Nephron progenitor cell (in vitro differentiated cells): ENCODE data around the gene APBA1.
A peak's percentile ranks its signal among the peaks of the same experiment; 100 is the strongest.

Experiments
- DNase-seq: peaks from one replicate; pipeline ENCODE4 v3.0.0; 2021
- H3K27ac Mint-ChIP-seq: 2 replicates; pipeline ENCODE4 v1.8.0; 2021; ENCODE audit warnings: mild to moderate bottlenecking, moderate library complexity, mixed read lengths
- H3K27me3 Mint-ChIP-seq: 2 replicates; pipeline ENCODE4 v1.8.0; 2021; ENCODE audit warnings: mild to moderate bottlenecking, low read depth, mixed read lengths; ENCODE audit not compliant: poor library complexity
- H3K36me3 Mint-ChIP-seq: 2 replicates; pipeline ENCODE4 v1.8.0; 2021; ENCODE audit warnings: low read depth, mixed read lengths
- H3K4me1 Mint-ChIP-seq: 2 replicates; pipeline ENCODE4 v1.8.0; 2021; ENCODE audit warnings: mixed read lengths
- H3K4me3 Mint-ChIP-seq: 2 replicates; pipeline ENCODE4 v1.8.0; 2021; ENCODE audit warnings: mild to moderate bottlenecking, moderate library complexity, mixed read lengths
- H3K9me3 Mint-ChIP-seq: 2 replicates; pipeline ENCODE4 v1.8.0; 2021; ENCODE audit warnings: mild to moderate bottlenecking, moderate library complexity, mixed read lengths
- CTCF ChIP-seq: fragments of 200-600 bp; sonication (generic); IDR thresholded peaks from 2 replicates; pipeline ENCODE4 v1.5.0; 2021; ENCODE audit warnings: antibody characterized with exemption

Gene APBA1

GRCh38 chr9:69519470-69520240 is 152.5 kb downstream of the APBA1 start:
- peaks cover 7% of the 10 kb centered on the region for H3K36me3 Mint-ChIP-seq
- TF ChIP-seq CTCF = no peak
- no peak overlapping the region for H3K27ac Mint-ChIP-seq
- peaks cover 25% of the 10 kb centered on the region for H3K9me3 Mint-ChIP-seq
- peaks cover 8% of the 10 kb centered on the region for H3K27me3 Mint-ChIP-seq
- no peak overlapping the region for H3K4me3 Mint-ChIP-seq
- peaks cover 16% of the 10 kb centered on the region for H3K4me1 Mint-ChIP-seq
- DNase-seq = no peak

- Mint-ChIP-seq H3K4me1 (peaks cover 26% of the 10 kb centered on the region), H3K27me3 (peaks cover 8% of the 10 kb centered on the region), H3K27ac (peak overlapping the region; percentile 8), H3K36me3 (peaks cover 7% of the 10 kb centered on the region), H3K9me3 (peaks cover 14% of the 10 kb centered on the region), H3K4me3 (no peak overlapping the region)
- TF ChIP-seq CTCF = no peak
- DNase-seq = no peak
These were observed 155.5 kb downstream of the APBA1 start for GRCh38 chr9:69516353-69517322.

GRCh38 chr9:69515810-69516209 is 156.4 kb downstream of the APBA1 start:
- Mint-ChIP-seq H3K27ac (no peak overlapping the region), H3K9me3 (peaks cover 14% of the 10 kb centered on the region), H3K27me3 (peaks cover 5% of the 10 kb centered on the region), H3K4me1 (peaks cover 26% of the 10 kb centered on the region), H3K36me3 (peaks cover 7% of the 10 kb centered on the region), H3K4me3 (no peak overlapping the region)
- DNase-seq = no peak
- TF ChIP-seq CTCF = no peak

GRCh38 chr9:69513141-69513820 is 158.9 kb downstream of the APBA1 start:
- Mint-ChIP-seq H3K4me1 (peaks cover 26% of the 10 kb centered on the region), H3K9me3 (peaks cover 14% of the 10 kb centered on the region), H3K27me3 (peaks cover 5% of the 10 kb centered on the region), H3K27ac (no peak overlapping the region), H3K36me3 (peaks cover 7% of the 10 kb centered on the region), H3K4me3 (no peak overlapping the region)
- DNase-seq = no peak
- no peak for TF ChIP-seq CTCF

- no peak for TF ChIP-seq CTCF
- peaks cover 9% of the 10 kb centered on the region for H3K36me3 Mint-ChIP-seq
- peaks cover 38% of the 10 kb centered on the region for H3K4me1 Mint-ChIP-seq
- H3K9me3 Mint-ChIP-seq = peaks cover 11% of the 10 kb centered on the region
- H3K27ac Mint-ChIP-seq = no peak overlapping the region
- no peak for DNase-seq
- no peak overlapping the region for H3K4me3 Mint-ChIP-seq
- H3K27me3 Mint-ChIP-seq = no peaks in the 10 kb centered on the region
These were observed 168.1 kb downstream of the APBA1 start for GRCh38 chr9:69504058-69504457.
